ENCODE data around the gene SETD6.

DNA sequence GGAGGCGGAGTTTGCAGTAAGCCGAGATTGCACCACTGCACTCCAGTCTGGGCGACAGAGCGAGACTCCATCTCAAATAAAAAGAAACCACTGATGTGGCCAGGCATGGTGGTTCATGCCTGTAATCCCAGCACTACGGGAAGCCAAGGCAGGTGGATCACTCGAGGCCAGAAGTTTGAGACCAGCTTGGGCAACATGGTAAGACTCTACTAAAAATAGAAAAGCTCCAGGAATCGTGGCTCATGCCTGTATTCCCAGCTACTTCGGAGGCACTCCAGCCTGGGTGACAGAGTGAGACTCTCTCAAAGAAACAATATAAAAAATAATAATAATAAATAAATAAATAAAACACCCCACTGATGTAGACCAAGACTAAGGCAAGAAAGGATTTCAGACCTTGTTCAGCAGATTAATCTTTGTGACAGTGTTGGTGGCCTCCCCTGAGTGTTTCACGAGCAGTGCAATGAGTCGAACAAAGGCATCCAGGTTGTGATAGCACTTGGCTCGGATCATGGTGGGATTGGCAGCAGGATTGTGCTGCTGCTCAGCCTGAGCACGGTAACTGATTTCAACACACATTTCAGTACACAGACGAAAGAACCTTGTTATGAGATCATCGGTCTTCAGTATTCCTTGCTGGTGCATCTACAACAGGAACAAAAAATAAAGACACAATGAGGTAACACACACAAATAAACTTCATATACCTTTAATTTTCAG lies 18.6 kb downstream of the SETD6 start:
- TF ChIP-seq, protein P1, sequence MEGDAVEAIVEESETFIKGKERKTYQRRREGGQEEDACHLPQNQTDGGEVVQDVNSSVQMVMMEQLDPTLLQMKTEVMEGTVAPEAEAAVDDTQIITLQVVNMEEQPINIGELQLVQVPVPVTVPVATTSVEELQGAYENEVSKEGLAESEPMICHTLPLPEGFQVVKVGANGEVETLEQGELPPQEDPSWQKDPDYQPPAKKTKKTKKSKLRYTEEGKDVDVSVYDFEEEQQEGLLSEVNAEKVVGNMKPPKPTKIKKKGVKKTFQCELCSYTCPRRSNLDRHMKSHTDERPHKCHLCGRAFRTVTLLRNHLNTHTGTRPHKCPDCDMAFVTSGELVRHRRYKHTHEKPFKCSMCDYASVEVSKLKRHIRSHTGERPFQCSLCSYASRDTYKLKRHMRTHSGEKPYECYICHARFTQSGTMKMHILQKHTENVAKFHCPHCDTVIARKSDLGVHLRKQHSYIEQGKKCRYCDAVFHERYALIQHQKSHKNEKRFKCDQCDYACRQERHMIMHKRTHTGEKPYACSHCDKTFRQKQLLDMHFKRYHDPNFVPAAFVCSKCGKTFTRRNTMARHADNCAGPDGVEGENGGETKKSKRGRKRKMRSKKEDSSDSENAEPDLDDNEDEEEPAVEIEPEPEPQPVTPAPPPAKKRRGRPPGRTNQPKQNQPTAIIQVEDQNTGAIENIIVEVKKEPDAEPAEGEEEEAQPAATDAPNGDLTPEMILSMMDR (tag by site-specific recombination; IDR thresholded peaks at IDR 0.05) = no peak
- TF ChIP-seq SETDB1 (IDR thresholded peaks at IDR 0.05; ENCODE audit: insufficient read length, low read length) = no peak
- no peak for TF ChIP-seq ZNF776 (tag by site-specific recombination; IDR thresholded peaks at IDR 0.05; ENCODE audit: borderline replicate concordance)
- TF ChIP-seq, protein P2, sequence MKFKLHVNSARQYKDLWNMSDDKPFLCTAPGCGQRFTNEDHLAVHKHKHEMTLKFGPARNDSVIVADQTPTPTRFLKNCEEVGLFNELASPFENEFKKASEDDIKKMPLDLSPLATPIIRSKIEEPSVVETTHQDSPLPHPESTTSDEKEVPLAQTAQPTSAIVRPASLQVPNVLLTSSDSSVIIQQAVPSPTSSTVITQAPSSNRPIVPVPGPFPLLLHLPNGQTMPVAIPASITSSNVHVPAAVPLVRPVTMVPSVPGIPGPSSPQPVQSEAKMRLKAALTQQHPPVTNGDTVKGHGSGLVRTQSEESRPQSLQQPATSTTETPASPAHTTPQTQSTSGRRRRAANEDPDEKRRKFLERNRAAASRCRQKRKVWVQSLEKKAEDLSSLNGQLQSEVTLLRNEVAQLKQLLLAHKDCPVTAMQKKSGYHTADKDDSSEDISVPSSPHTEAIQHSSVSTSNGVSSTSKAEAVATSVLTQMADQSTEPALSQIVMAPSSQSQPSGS (tag by site-specific recombination; IDR thresholded peaks at IDR 0.05; ENCODE audit: low read depth) = no peak
- no peak for TF ChIP-seq ZNF433 (tag by site-specific recombination; IDR thresholded peaks at IDR 0.05; ENCODE audit: low read depth)
- TF ChIP-seq, protein P3, sequence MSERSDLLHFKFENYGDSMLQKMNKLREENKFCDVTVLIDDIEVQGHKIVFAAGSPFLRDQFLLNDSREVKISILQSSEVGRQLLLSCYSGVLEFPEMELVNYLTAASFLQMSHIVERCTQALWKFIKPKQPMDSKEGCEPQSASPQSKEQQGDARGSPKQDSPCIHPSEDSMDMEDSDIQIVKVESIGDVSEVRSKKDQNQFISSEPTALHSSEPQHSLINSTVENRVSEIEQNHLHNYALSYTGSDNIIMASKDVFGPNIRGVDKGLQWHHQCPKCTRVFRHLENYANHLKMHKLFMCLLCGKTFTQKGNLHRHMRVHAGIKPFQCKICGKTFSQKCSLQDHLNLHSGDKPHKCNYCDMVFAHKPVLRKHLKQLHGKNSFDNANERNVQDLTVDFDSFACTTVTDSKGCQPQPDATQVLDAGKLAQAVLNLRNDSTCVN (tag by site-specific recombination; optimal IDR thresholded peaks at IDR 0.05) = no peak
- TF ChIP-seq, protein P4, sequence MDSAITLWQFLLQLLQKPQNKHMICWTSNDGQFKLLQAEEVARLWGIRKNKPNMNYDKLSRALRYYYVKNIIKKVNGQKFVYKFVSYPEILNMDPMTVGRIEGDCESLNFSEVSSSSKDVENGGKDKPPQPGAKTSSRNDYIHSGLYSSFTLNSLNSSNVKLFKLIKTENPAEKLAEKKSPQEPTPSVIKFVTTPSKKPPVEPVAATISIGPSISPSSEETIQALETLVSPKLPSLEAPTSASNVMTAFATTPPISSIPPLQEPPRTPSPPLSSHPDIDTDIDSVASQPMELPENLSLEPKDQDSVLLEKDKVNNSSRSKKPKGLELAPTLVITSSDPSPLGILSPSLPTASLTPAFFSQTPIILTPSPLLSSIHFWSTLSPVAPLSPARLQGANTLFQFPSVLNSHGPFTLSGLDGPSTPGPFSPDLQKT (IDR thresholded peaks at IDR 0.05; ENCODE audit: borderline replicate concordance, low read depth, low read length) = no peak
- TF ChIP-seq ZNF677 (tag by site-specific recombination; IDR thresholded peaks at IDR 0.05) = no peak
- TF ChIP-seq ZNF768 (tag by site-specific recombination; IDR thresholded peaks at IDR 0.05) = no peak
- TF ChIP-seq TCF7L2 (IDR thresholded peaks at IDR 0.05; ENCODE audit: borderline replicate concordance, low read depth, low read length) = no peak
- TF ChIP-seq ZBTB7A (tag by site-specific recombination; IDR thresholded peaks at IDR 0.05; ENCODE audit: low read depth) = no peak
- TF ChIP-seq, protein P5, sequence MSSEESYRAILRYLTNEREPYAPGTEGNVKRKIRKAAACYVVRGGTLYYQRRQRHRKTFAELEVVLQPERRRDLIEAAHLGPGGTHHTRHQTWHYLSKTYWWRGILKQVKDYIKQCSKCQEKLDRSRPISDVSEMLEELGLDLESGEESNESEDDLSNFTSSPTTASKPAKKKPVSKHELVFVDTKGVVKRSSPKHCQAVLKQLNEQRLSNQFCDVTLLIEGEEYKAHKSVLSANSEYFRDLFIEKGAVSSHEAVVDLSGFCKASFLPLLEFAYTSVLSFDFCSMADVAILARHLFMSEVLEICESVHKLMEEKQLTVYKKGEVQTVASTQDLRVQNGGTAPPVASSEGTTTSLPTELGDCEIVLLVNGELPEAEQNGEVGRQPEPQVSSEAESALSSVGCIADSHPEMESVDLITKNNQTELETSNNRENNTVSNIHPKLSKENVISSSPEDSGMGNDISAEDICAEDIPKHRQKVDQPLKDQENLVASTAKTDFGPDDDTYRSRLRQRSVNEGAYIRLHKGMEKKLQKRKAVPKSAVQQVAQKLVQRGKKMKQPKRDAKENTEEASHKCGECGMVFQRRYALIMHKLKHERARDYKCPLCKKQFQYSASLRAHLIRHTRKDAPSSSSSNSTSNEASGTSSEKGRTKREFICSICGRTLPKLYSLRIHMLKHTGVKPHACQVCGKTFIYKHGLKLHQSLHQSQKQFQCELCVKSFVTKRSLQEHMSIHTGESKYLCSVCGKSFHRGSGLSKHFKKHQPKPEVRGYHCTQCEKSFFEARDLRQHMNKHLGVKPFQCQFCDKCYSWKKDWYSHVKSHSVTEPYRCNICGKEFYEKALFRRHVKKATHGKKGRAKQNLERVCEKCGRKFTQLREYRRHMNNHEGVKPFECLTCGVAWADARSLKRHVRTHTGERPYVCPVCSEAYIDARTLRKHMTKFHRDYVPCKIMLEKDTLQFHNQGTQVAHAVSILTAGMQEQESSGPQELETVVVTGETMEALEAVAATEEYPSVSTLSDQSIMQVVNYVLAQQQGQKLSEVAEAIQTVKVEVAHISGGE (tag by site-specific recombination; conservative IDR thresholded peaks at IDR 0.05; ENCODE audit: low read depth) = no peak
- no peak for TF ChIP-seq ZBTB8A (tag by site-specific recombination; IDR thresholded peaks at IDR 0.05)
- TF ChIP-seq, protein P6, sequence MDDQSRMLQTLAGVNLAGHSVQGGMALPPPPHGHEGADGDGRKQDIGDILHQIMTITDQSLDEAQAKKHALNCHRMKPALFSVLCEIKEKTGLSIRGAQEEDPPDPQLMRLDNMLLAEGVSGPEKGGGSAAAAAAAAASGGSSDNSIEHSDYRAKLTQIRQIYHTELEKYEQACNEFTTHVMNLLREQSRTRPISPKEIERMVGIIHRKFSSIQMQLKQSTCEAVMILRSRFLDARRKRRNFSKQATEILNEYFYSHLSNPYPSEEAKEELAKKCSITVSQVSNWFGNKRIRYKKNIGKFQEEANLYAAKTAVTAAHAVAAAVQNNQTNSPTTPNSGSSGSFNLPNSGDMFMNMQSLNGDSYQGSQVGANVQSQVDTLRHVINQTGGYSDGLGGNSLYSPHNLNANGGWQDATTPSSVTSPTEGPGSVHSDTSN (CRISPR knock-in tag; IDR thresholded peaks at IDR 0.05) = no peak
